GM12873 (cell line): ENCODE measurements around the gene ASMTL.

ENCODE experiments used
- CTCF ChIP-seq: IDR thresholded peaks from 2 replicates; pipeline ENCODE4 v1.5.1; 2012; ENCODE audit warnings: low read depth, mild to moderate bottlenecking, moderate library complexity, low read length, control low read depth; ENCODE audit not compliant: insufficient read depth; ENCODE audit errors: missing control alignments

ASMTL gene

DNA sequence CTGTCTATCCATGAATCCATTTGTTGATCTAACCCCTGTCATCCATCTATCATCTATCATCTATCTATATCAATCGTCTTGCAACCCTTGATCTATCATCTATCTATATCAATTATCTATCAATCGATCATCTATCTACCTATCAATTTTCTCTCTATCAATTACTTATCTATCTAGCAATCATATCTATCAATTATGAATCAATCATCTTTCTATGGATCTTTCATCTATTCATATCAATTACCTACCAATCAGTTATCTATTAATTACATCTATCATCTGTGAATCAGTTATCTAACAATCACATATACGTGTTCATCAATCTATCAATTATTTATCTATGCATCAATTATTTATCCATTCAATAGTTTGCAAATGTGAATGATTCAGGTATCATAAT lies 24.5 kb upstream of the ASMTL start:
- no peak for TF ChIP-seq CTCF

DNA sequence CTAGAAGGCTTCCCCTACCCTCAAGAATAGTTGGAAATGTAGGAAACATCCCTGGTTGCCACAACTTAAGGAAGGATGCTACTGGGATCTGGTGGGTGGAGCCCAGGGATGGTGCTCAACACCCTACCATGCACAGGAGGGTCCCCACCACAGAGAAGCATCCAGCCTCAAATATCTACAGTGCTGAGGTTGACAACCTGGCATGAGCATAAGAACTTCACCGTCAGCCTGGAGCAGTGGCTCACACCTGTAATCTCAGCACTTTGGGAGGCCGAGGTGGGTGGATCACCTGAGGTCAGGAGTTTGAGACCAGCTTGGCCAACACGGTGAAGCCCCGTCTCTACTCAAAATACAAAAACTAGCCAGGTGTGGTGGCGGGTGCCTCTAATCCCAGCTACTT lies 24.0 kb upstream of the ASMTL start:
- no peak for TF ChIP-seq CTCF

- TF ChIP-seq CTCF, result peak; percentile 33
Observed at GRCh38 chrX:1475881-1476280, 23.2 kb upstream of the ASMTL start.

DNA sequence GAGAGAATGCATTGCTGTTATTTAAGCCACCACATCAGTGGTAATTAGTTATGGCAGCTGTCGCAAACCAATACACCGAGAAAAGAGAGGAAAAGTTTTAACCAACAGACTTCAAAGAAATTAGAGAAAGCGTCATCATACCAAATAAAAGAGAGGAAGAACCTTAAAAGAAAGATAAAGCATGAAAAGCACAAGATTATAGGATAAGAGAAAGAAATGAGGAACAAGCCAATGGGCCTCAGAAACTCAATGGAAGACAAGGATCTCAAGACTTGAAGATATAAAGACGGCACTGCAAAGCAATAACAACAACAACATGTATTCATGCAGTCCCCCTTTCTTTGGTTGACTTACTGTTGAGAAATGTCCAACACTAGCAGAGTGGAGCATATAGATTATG lies 22.8 kb upstream of the ASMTL start:
- TF ChIP-seq CTCF, result no peak

DNA sequence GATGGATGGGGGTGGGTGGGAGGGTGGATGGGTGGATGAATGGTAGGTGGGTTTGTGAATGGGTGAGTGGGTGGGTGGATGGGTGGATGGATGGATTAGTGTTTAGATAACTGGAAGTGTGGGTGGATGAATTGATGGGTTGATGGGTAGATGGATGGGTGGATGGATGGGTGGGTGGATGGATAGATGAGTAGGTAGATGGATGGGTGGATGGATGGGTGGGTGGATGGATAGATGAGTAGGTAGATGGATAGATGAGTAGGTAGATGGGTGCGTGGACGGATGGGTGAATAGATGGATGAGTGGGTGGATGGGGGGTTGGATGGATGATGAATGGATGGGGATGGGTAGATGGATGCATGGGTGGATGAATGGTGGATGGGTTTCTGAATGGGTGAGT lies 20.3 kb upstream of the ASMTL start:
- TF ChIP-seq CTCF, result no peak

- TF ChIP-seq CTCF, result peak; percentile 49
Observed at GRCh38 chrX:1468250-1468772, 15.6 kb upstream of the ASMTL start.

DNA sequence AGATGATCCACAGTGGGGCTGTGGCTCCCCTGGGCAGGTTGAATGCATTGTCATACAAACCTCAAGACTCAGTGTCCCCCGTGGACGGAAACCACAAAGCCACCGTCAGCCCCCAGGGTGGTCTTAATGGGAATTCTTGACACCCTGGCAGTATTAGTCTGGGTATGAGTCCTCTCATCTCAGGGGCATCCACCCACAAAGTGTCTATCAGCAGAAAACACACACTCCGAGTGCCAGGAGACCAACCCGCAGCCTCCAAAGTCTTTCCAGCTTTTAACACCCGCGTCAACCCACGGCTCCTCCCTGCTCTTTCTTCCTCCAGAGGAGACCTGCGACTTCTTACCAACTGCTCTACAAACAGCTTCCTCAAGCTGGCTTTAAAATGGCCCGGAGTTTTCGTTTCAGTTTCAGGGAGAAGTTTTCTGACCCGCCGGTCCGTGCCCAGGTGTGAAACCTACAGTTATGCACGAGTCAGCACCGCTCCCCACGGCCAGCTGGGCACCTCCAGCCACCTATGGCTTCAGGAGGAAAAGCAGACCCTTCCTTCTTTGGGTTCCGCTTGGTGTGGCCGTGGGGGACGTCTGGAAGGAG lies 14.4 kb upstream of the ASMTL start:
- no peak for TF ChIP-seq CTCF
